Measurements from ENCODE around the gene TNFRSF4. TPM values are rescaled to one million over a fixed set of nuclear protein-coding genes. Genes with fewer than 3 reads are reported as not detected.

TNFRSF4 gene
- total RNA-seq, 4 donors from 2014 or later, result 0.50 to 2.1 (median 0.93) TPM

DNA sequence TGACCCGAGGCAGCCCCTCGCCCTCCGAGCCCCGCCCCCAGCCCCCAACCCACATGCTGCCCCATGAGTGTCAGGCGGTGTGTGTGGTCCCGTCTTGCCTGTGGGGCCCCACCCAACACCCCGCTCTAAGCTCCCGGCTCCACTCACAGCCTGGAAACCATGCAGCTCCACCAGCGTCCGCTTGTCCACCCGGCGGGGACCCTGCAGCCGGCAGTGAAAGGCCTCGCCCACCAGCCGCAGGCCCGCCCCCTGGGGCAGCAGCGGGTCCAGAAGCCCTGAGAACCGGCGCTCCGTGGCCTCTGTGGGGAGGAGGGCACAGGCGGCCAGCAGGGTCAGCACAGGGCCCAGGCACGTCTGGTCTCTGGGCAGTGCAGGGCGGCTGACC is 29.8 kb upstream of the TNFRSF4 start:
- TF ChIP-seq CTCF (IDR thresholded peaks at IDR 0.05) (no peak), EP300 (IDR thresholded peaks at IDR 0.05) (no peak), POLR2A (IDR thresholded peaks at IDR 0.05; ENCODE audit: low read depth) (no peak), POLR2AphosphoS5 (IDR thresholded peaks at IDR 0.05) (no peak)

GRCh38 chr1:1243266-1243660 is 29.3 kb upstream of the TNFRSF4 start:
- Histone ChIP-seq H3K27ac (replicated peaks in 1 of 4) (no peak overlapping the region), H3K27me3 (peaks cover 0 to 71% (median 24%) of the 10 kb centered on the region in 4 donors), H3K4me1 (peaks cover 3 to 28% (median 17%) of the 10 kb centered on the region in 4 donors), H3K4me3 (no peak overlapping the region), H3K9me3 (no peaks in the 10 kb centered on the region), H3K36me3 (peaks cover 0 to 24% (median 4%) of the 10 kb centered on the region in 4 donors)
- no peak for DNase-seq (ENCODE audit: extremely low spot score)
- TF ChIP-seq POLR2AphosphoS5 (IDR thresholded peaks at IDR 0.05) (no peak), EP300 (IDR thresholded peaks at IDR 0.05) (no peak), POLR2A (IDR thresholded peaks at IDR 0.05; ENCODE audit: low read depth) (no peak), CTCF (IDR thresholded peaks at IDR 0.05) (no peak)
- WGBS, result 83% methylated on average over 1 of the region's 23 CpGs
- intact Hi-C loops (cut with DNase I), result no loop called here

More for the DNA sequence above, 29.8 kb upstream of the TNFRSF4 start:
- Histone ChIP-seq H3K4me1 (peaks cover 3 to 28% (median 17%) of the 10 kb centered on the region in 4 donors), H3K27ac (replicated peaks in 1 of 4) (no peak overlapping the region), H3K4me3 (peak overlapping the region in 2 of 4 donors; percentile 8 to 22), H3K36me3 (peaks cover 0 to 24% (median 4%) of the 10 kb centered on the region in 4 donors), H3K27me3 (peaks cover 0 to 71% (median 20%) of the 10 kb centered on the region in 4 donors), H3K9me3 (no peaks in the 10 kb centered on the region)
- no peak for DNase-seq (ENCODE audit: extremely low spot score)
- intact Hi-C loops (cut with DNase I), result no loop called here
- 100% methylated on average over 1 of the region's 23 CpGs for WGBS

DNA sequence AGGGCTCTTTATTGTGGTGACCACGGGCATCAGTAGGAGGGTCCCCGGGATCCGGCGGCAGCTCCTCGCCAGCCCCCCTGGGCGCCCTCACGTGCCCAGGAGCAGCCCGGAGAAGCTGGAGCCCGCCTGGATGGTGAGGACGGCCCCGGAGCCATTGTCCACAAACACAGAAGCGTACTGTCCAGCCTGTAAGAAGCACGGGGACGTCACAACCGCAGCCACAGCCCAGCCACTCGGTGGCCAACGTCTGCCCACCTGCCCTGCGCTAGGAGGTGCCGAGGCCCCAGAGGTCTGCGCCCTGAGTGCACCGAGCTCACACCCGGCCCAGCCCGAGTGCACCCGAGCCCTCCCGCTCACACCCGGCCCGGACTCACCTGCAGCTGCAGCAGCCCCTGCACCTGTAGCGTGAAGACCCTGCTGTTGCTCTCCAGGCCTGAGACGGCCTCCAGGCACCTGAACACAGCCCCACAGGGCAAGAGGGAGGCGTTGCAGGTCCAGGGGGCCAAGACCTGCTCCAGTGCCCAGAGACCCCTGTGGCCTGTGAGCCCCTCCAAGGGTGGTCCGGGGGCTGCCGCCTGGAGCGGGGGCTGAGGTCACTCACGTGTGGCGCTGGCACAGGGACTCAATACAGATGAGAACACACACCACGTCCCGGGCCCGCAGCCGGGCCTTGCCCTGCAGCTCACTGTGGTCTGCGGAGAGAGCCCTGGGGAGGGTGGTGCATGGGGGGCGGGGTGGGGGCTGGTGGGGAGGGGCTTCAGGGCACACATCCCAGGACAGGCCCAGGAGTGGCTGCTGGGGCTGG is 28.7 kb upstream of the TNFRSF4 start:
- Histone ChIP-seq H3K4me1 (peaks cover 4 to 34% (median 20%) of the 10 kb centered on the region in 4 donors), H3K27me3 (peaks cover 0 to 71% (median 27%) of the 10 kb centered on the region in 4 donors), H3K27ac (replicated peaks in 1 of 4) (no peak overlapping the region), H3K4me3 (no peak overlapping the region), H3K9me3 (no peaks in the 10 kb centered on the region), H3K36me3 (peaks cover 0 to 24% (median 4%) of the 10 kb centered on the region in 4 donors)
- DNase-seq (ENCODE audit: extremely low spot score), result no peak
- TF ChIP-seq CTCF (IDR thresholded peaks at IDR 0.05), result no peak
- no peak for TF ChIP-seq EP300 (IDR thresholded peaks at IDR 0.05)
- TF ChIP-seq POLR2AphosphoS5 (IDR thresholded peaks at IDR 0.05), result no peak
- no peak for TF ChIP-seq POLR2A (IDR thresholded peaks at IDR 0.05; ENCODE audit: low read depth)
- intact Hi-C loops (cut with DNase I), result no loop called here
- 90% methylated on average over 12 of the region's 41 CpGs for WGBS

- H3K4me3 ChIP-seq, result no peak overlapping the region
- H3K9me3 ChIP-seq, result no peaks in the 10 kb centered on the region
- no peak overlapping the region for H3K27ac ChIP-seq (replicated peaks in 1 of 4)
- TF ChIP-seq POLR2AphosphoS5 (IDR thresholded peaks at IDR 0.05) (no peak), EP300 (IDR thresholded peaks at IDR 0.05) (no peak)
- H3K27me3 ChIP-seq, result peaks cover 0 to 69% (median 19%) of the 10 kb centered on the region in 4 donors
- WGBS, result 90% methylated on average over 10 of the region's 26 CpGs
- DNase-seq (ENCODE audit: extremely low spot score), result no peak
- intact Hi-C loops (cut with DNase I), result no loop called here
- H3K36me3 ChIP-seq, result peaks cover 0 to 24% (median 4%) of the 10 kb centered on the region in 4 donors
- peaks cover 12 to 34% (median 21%) of the 10 kb centered on the region in 4 donors for H3K4me1 ChIP-seq
Observed at GRCh38 chr1:1241588-1242219, 27.8 kb upstream of the TNFRSF4 start.

All from esophagus muscularis mucosa (tissue), 4 donors.